Endothelial cell of umbilical vein (primary cell): ENCODE data around the gene ZSCAN5A.

Experiments
- CTCF ChIP-seq, 2 donors: IDR thresholded peaks; 1 replicate in 1 of 2; 2 replicates in 1 of 2; pipeline ENCODE4 v1.5.1; 2011; ENCODE audit warnings: low read length in 2 of 2, mild to moderate bottlenecking in 2 of 2, moderate library complexity in 2 of 2, control low read depth in 1 of 2, inconsistent platforms in 1 of 2, low read depth in 1 of 2; ENCODE audit not compliant: insufficient read depth in 1 of 2; ENCODE audit errors: extremely low read depth in 1 of 2
- EZH2 ChIP-seq: IDR thresholded peaks from 2 replicates; pipeline ENCODE4 v1.6.1; 2012; ENCODE audit warnings: borderline replicate concordance, low read depth, mild to moderate bottlenecking, moderate library complexity, low read length, inconsistent platforms; ENCODE audit not compliant: severe bottlenecking
- FOS ChIP-seq: IDR thresholded peaks from 2 replicates; pipeline ENCODE4 v1.6.1; 2011; ENCODE audit warnings: mild to moderate bottlenecking, low read length, moderate library complexity, borderline replicate concordance; ENCODE audit not compliant: insufficient read depth
- GATA2 ChIP-seq: IDR thresholded peaks from 2 replicates; pipeline ENCODE4 v1.7.0; 2011; ENCODE audit warnings: low read depth, mild to moderate bottlenecking, moderate library complexity, mixed read lengths, low read length; ENCODE audit not compliant: insufficient read length, insufficient read depth
- JUN ChIP-seq: IDR thresholded peaks from 2 replicates; pipeline ENCODE4 v1.6.1; 2011; ENCODE audit warnings: borderline replicate concordance, low read depth; ENCODE audit not compliant: insufficient read length, insufficient read depth
- MYC ChIP-seq: IDR thresholded peaks from one replicate; pipeline ENCODE4 v1.6.1; 2011; ENCODE audit warnings: mild to moderate bottlenecking, low read depth, low read length
- POLR2A ChIP-seq: IDR thresholded peaks from 2 replicates; pipeline ENCODE4 v1.6.1; 2012; ENCODE audit warnings: low read depth, mild to moderate bottlenecking, control low read depth, low read length
- POLR2AphosphoS5 ChIP-seq: IDR thresholded peaks from 2 replicates; pipeline ENCODE4 v1.6.1; 2012; ENCODE audit warnings: low read depth, mild to moderate bottlenecking, control low read depth, low read length, moderate library complexity; ENCODE audit not compliant: insufficient read depth

DNA sequence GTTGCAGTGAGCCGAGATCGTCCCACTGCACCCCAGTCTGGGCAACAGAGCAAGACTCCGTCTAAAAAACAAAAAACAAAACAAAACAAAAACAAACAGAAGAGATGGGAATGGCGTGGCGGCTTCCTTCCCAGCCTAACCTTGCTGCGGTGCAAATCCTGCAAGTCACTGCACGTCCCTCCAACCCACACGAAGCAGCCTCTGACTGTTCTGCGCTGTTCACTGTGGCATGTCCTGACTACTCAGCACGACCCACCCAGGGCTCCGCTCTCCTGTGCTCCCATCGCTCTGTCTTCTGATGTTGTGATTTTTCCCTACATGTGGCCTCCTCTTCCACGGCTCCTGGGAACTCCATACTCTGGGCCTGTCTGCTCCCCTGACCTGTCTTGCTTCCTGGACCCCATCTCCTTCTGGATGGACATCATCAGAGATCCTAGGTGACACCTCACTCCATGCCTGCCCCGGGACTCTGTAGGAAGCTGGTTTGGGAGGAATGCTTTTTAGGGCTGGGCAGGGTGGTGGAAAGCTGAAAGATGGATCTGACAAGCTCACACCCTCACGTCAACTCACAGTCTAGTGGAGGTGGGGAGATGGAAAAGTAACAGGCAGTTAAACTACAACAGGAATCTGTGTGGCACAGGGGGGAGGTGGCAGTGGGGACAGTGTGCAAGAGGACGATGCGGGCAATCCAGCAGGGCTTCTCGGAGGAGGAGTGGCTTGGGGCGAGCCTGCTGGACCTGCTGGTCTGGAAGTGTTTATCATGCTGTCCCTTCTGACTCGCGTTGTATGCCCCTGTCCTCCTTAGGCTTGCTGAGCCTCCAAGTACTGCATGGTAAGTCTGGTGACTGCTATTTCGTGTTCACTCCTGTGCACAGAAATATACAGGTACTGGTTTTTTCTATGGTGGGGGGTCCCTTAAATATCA, 18.8 kb downstream of the ZSCAN5A start:
- TF ChIP-seq POLR2A = no peak
- no peak for TF ChIP-seq CTCF (IDR thresholded peaks at IDR 0.05; ENCODE audit: extremely low read depth in 1 of 2, insufficient read depth in 1 of 2, low read depth in 1 of 2, low read length in 2 of 2)
- no peak for TF ChIP-seq EZH2
- TF ChIP-seq GATA2 = no peak
- no peak for TF ChIP-seq MYC
- TF ChIP-seq FOS = no peak
- no peak for TF ChIP-seq POLR2AphosphoS5
- TF ChIP-seq JUN = no peak
